ENCODE results near the gene QPCTL. TPM values are rescaled to one million over a fixed set of nuclear protein-coding genes. Genes with fewer than 3 reads are reported as not detected.

QPCTL gene
- total and polyA plus RNA-seq, 2 of the 13 experiments (the other 11 are each of a cell fraction or from before 2014, with no cell fraction given), result 16.0 to 19.1 TPM

DNA sequence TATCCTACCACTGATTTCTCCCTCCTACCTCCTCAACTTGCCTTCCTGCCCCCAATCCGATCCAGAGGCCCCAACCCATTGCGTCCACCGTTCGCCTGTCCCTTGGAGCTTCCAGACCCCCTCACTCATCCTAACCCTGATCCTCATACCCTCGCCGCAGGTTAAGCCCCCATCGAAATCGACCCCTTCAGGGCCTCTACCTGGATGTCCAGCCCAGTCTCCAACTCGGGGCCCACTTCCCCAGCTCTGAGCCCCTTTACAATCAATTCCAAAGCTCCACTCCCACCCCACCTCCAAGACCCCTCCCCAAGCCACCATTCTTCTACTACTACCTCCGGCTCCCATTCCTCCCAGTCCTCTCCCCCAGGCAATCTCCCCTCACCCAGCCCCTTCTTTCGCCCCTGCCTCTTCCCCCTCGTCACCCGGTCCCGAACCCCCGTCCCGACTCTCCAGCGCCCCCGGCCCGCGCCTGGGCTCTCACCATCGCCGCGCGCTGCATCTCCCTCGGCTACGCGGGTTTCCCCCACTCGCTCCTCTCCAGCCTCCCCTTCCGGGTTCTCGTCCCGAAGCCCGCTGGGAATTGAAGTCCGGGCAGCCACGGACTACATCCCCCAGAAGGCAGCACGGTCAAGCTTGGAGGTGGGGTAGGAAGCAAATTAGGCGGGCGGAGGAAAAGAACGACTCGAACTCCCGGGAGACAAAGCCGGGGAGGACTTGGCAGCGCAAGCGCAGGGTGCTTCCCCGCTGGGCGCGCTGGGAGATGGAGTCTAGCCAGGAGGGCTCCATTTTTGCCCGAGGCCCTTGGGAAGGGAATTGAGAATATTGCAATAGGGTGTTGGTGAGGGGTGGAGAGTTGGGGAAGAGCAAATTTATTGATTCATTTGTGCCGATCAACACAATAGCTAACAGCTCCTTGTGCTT, 38.2 kb downstream of the QPCTL start, which contains the start of gene FBXO46 (continued):
- no peak for TF ChIP-seq ZNF569 (CRISPR knock-in tag; IDR thresholded peaks at IDR 0.05; ENCODE audit: borderline replicate concordance)
- TF ChIP-seq YEATS4 (CRISPR knock-in tag; IDR thresholded peaks at IDR 0.05; ENCODE audit: borderline replicate concordance), result no peak
- TF ChIP-seq, protein P1, sequence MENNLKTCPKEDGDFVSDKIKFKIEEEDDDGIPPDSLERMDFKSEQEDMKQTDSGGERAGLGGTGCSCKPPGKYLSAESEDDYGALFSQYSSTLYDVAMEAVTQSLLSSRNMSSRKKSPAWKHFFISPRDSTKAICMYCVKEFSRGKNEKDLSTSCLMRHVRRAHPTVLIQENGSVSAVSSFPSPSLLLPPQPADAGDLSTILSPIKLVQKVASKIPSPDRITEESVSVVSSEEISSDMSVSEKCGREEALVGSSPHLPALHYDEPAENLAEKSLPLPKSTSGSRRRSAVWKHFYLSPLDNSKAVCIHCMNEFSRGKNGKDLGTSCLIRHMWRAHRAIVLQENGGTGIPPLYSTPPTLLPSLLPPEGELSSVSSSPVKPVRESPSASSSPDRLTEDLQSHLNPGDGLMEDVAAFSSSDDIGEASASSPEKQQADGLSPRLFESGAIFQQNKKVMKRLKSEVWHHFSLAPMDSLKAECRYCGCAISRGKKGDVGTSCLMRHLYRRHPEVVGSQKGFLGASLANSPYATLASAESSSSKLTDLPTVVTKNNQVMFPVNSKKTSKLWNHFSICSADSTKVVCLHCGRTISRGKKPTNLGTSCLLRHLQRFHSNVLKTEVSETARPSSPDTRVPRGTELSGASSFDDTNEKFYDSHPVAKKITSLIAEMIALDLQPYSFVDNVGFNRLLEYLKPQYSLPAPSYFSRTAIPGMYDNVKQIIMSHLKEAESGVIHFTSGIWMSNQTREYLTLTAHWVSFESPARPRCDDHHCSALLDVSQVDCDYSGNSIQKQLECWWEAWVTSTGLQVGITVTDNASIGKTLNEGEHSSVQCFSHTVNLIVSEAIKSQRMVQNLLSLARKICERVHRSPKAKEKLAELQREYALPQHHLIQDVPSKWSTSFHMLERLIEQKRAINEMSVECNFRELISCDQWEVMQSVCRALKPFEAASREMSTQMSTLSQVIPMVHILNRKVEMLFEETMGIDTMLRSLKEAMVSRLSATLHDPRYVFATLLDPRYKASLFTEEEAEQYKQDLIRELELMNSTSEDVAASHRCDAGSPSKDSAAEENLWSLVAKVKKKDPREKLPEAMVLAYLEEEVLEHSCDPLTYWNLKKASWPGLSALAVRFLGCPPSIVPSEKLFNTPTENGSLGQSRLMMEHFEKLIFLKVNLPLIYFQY (CRISPR knock-in tag; IDR thresholded peaks at IDR 0.05; ENCODE audit: borderline replicate concordance), result no peak
- 0 out of 2 replicates have a peak, but pooled peaks have one; percentile 20 for TF ChIP-seq ZSCAN25 (CRISPR knock-in tag; IDR thresholded peaks at IDR 0.05)
- TF ChIP-seq, protein P2, sequence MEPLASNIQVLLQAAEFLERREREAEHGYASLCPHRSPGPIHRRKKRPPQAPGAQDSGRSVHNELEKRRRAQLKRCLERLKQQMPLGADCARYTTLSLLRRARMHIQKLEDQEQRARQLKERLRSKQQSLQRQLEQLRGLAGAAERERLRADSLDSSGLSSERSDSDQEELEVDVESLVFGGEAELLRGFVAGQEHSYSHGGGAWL (CRISPR knock-in tag; IDR thresholded peaks at IDR 0.05), result no peak
- TF ChIP-seq ZNF24 (IDR thresholded peaks at IDR 0.05), result no peak
- TF ChIP-seq, protein P3, sequence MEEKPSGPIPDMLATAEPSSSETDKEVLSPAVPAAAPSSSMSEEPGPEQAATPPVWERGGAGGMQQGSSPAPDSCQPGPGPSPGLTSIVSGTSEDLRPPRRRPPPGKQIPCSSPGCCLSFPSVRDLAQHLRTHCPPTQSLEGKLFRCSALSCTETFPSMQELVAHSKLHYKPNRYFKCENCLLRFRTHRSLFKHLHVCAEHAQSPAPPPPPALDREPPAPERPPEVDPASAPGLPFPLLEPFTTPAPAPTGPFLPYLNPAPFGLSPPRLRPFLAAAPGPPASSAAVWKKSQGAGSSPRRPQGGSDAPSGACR (CRISPR knock-in tag; IDR thresholded peaks at IDR 0.05), result no peak
- TF ChIP-seq, protein P4, sequence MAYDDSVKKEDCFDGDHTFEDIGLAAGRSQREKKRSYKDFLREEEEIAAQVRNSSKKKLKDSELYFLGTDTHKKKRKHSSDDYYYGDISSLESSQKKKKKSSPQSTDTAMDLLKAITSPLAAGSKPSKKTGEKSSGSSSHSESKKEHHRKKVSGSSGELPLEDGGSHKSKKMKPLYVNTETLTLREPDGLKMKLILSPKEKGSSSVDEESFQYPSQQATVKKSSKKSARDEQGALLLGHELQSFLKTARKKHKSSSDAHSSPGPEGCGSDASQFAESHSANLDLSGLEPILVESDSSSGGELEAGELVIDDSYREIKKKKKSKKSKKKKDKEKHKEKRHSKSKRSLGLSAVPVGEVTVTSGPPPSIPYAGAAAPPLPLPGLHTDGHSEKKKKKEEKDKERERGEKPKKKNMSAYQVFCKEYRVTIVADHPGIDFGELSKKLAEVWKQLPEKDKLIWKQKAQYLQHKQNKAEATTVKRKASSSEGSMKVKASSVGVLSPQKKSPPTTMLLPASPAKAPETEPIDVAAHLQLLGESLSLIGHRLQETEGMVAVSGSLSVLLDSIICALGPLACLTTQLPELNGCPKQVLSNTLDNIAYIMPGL (CRISPR knock-in tag; IDR thresholded peaks at IDR 0.05; ENCODE audit: borderline replicate concordance in 1 of 2, low read depth in 1 of 2), result peak; percentile 38 to 92; a peak in 2 of 4 replicates
- no peak for TF ChIP-seq CCDC6 (CRISPR knock-in tag; IDR thresholded peaks at IDR 0.05)
- TF ChIP-seq, protein P5, sequence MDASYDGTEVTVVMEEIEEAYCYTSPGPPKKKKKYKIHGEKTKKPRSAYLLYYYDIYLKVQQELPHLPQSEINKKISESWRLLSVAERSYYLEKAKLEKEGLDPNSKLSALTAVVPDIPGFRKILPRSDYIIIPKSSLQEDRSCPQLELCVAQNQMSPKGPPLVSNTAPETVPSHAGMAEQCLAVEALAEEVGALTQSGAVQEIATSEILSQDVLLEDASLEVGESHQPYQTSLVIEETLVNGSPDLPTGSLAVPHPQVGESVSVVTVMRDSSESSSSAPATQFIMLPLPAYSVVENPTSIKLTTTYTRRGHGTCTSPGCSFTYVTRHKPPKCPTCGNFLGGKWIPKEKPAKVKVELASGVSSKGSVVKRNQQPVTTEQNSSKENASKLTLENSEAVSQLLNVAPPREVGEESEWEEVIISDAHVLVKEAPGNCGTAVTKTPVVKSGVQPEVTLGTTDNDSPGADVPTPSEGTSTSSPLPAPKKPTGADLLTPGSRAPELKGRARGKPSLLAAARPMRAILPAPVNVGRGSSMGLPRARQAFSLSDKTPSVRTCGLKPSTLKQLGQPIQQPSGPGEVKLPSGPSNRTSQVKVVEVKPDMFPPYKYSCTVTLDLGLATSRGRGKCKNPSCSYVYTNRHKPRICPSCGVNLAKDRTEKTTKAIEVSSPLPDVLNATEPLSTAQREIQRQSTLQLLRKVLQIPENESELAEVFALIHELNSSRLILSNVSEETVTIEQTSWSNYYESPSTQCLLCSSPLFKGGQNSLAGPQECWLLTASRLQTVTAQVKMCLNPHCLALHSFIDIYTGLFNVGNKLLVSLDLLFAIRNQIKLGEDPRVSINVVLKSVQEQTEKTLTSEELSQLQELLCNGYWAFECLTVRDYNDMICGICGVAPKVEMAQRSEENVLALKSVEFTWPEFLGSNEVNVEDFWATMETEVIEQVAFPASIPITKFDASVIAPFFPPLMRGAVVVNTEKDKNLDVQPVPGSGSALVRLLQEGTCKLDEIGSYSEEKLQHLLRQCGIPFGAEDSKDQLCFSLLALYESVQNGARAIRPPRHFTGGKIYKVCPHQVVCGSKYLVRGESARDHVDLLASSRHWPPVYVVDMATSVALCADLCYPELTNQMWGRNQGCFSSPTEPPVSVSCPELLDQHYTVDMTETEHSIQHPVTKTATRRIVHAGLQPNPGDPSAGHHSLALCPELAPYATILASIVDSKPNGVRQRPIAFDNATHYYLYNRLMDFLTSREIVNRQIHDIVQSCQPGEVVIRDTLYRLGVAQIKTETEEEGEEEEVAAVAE (CRISPR knock-in tag; IDR thresholded peaks at IDR 0.05; ENCODE audit: borderline replicate concordance), result peak; percentile 94
- no peak for TF ChIP-seq ASH2L (IDR thresholded peaks at IDR 0.05; ENCODE audit: insufficient read length, low read depth, low read length)
- TF ChIP-seq MXI1 (IDR thresholded peaks at IDR 0.05; ENCODE audit: borderline replicate concordance, low read depth, low read length), result peak; percentile 84; the same call in 1 of the 3 replicates
- TF ChIP-seq ZNF343 (CRISPR knock-in tag; IDR thresholded peaks at IDR 0.05), result 0 out of 2 replicates have a peak, but pooled peaks have one; percentile 5
- TF ChIP-seq NFE2L2 (IDR thresholded peaks at IDR 0.05; ENCODE audit: low read length), result no peak
- no peak for TF ChIP-seq NFE2L1 (CRISPR knock-in tag; IDR thresholded peaks at IDR 0.05; ENCODE audit: borderline replicate concordance)
